ENCODE results near the gene ARL11. TPM values are rescaled to one million over a fixed set of nuclear protein-coding genes. Genes with fewer than 3 reads are reported as not detected.

ARL11 gene
- total and polyA plus RNA-seq, 12 donors: 0.09 to 1.1 (median 0.23) TPM

DNA sequence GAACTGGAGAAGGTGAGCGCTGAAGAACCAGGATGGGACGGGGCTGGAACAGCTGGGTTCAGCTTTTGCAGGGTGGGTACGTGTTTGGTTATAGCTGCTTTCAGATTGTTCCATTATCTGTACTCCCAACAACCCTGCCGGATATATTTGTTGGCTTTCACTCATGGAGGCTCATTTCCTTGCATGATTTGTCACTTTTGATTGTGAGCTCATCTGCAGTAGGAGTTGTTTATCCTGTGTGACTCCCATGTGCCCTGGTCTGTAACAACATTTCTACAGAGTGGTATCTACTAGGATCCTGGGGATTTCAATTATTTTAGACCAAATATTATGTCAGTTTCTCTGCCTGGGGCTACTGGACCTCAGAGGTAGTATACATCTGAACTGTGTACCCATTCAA, 5.4 kb downstream of the ARL11 start:
- DNase-seq (no peak), ATAC-seq (peak in 2 of 8 donors; percentile 13 to 15)
- peak overlapping the region in 1 of 10 donors; percentile 26 for H3K27ac ChIP-seq
- H3K27me3 ChIP-seq: no peaks in the 10 kb centered on the region
- H3K4me3 ChIP-seq: no peak overlapping the region
- H3K36me3 ChIP-seq: no peaks in the 10 kb centered on the region
- intact Hi-C loops (cut with DNase I): no loop called here
- TF ChIP-seq, protein P1, sequence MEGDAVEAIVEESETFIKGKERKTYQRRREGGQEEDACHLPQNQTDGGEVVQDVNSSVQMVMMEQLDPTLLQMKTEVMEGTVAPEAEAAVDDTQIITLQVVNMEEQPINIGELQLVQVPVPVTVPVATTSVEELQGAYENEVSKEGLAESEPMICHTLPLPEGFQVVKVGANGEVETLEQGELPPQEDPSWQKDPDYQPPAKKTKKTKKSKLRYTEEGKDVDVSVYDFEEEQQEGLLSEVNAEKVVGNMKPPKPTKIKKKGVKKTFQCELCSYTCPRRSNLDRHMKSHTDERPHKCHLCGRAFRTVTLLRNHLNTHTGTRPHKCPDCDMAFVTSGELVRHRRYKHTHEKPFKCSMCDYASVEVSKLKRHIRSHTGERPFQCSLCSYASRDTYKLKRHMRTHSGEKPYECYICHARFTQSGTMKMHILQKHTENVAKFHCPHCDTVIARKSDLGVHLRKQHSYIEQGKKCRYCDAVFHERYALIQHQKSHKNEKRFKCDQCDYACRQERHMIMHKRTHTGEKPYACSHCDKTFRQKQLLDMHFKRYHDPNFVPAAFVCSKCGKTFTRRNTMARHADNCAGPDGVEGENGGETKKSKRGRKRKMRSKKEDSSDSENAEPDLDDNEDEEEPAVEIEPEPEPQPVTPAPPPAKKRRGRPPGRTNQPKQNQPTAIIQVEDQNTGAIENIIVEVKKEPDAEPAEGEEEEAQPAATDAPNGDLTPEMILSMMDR (IDR thresholded peaks at IDR 0.05): no peak
- H3K4me1 ChIP-seq: peaks cover 0 to 72% (median 7%) of the 10 kb centered on the region in 9 donors
- no peaks in the 10 kb centered on the region for H3K9me3 ChIP-seq
- WGBS, 2 donors: 68 to 70% methylated on average over 4 of the region's 4 CpGs

DNA sequence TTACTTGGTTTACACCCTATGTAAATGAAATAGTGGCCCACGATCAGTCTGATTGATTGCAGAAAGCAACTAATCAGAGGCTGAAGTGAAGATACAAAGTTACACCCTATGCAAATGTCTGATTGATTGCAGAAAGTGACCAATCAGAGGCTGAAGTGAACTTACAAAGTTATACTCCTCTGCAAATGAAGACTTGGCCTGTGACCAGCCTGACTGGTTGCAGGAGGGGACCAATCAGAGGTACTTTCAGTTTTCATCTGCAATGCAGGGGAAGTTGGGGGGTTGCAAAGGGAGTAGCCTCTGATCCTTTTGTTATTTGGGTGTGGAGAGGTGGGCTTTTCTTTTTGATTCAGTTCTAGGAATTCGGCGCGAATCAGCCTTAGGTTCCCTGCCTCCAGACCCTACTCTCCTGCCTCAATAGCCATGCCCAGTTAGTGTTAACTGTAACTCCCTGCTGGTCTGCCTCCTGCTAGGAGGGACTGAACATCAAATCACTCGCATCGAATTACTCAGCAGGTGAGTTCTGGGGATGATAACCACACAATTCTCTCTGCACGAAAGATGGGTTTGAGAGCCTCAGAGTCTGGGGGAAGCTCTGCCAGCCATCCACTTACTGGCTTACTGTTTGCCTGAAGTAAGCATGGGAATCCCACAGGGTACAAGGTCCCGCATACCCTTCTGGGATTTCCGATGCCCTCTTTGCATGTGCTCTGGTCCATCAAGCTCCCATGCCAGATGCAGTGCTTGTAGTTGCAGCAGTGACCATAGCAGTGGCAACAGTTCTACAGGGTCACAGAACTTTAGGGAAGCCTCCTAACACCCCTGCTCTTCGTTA, 7.5 kb downstream of the ARL11 start:
- H3K9me3 ChIP-seq: no peaks in the 10 kb centered on the region
- peak overlapping the region in 6 of 10 donors; percentile 32 to 50 (median 37) for H3K4me3 ChIP-seq
- DNase-seq (peak in 1 of 2 donors; percentile 54), ATAC-seq (peak in 4 of 8 donors; percentile 14 to 69 (median 49))
- TF ChIP-seq, protein P1 (IDR thresholded peaks at IDR 0.05): no peak
- H3K4me1 ChIP-seq: peaks cover 0 to 57% (median 0%) of the 10 kb centered on the region in 9 donors
- no peaks in the 10 kb centered on the region for H3K27me3 ChIP-seq
- intact Hi-C loops (cut with DNase I): no loop called here
- no peaks in the 10 kb centered on the region for H3K36me3 ChIP-seq
- peak overlapping the region in 1 of 10 donors; percentile 67 for H3K27ac ChIP-seq
- 53 to 57% methylated on average over 10 of the region's 10 CpGs for WGBS, 2 donors

DNA sequence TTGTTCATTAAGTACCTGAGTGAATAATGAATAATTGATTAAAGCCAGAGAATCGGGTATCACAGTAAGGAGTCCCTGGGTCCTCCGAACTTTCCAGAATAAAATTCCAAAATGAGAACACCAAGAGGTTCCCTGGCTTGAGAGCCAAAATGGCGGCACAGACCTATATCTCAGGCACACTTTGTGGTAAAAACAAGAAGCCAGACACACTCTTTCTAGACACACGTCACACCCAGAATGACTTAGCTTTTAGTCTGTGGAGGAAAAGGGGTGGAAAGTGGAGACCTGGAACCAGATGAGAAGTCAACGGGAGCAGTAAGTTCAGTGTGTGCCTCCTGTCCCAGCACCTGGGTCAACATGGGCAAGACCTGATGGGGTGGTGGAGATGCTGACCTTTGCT, 8.4 kb downstream of the ARL11 start:
- Histone ChIP-seq H3K27ac (no peak overlapping the region), H3K27me3 (no peaks in the 10 kb centered on the region), H3K9me3 (no peaks in the 10 kb centered on the region), H3K36me3 (no peaks in the 10 kb centered on the region), H3K4me3 (no peak overlapping the region), H3K4me1 (peaks cover 0 to 57% (median 0%) of the 10 kb centered on the region in 9 donors)
- 97 to 98% methylated on average over 5 of the region's 5 CpGs for WGBS, 2 donors
- ATAC-seq: no peak
- TF ChIP-seq, protein P1 (IDR thresholded peaks at IDR 0.05): no peak
- intact Hi-C loops (cut with DNase I): no loop called here
- DNase-seq: no peak

DNA sequence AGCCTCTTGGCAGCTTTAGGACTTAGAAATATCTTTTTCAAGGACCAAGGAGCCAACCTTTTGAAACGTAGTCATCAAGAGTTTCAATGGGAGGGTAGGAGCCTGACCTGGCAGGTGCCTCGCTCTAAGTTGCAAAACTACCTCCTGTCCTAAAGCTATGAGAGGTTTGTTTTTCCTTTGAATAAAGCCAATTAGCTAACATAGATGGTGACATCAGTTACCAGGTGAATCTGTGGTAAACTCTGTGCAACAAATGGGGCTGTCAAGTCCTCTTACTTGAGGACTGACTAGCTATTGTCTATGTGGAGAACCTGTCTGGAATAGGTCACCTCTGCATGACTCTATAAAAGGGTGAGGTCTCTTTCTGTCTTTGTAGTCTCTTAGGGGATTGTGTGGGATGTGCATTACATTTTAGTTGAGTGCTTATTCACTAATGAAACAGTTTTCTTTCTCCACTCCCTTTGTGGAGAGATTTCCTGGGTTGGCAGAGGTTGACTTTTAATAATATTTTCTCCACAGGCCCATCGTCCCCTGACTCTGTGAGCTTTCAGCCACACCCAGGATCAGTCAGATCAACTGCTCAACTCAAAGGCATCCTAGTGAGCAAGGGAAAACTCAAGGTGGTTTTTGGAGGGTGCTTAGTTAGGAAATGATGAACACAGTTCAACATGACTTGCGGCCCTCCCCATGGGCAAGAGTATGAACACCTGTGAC, 9.9 kb downstream of the ARL11 start:
- Histone ChIP-seq H3K36me3 (no peaks in the 10 kb centered on the region), H3K4me1 (peaks cover 0 to 53% (median 0%) of the 10 kb centered on the region in 9 donors), H3K9me3 (no peaks in the 10 kb centered on the region), H3K27ac (peak overlapping the region in 1 of 10 donors; percentile 28), H3K27me3 (no peaks in the 10 kb centered on the region), H3K4me3 (no peak overlapping the region)
- 79 to 85% methylated on average over 4 of the region's 4 CpGs for WGBS, 2 donors
- ATAC-seq: no peak
- DNase-seq: no peak
- intact Hi-C loops (cut with DNase I): no loop called here
- TF ChIP-seq, protein P1 (IDR thresholded peaks at IDR 0.05): no peak
